ENCODE results near the gene LRIG2. TPM values are rescaled to one million over a fixed set of nuclear protein-coding genes. Genes with fewer than 3 reads are reported as not detected.

The LRIG2 gene
- total RNA-seq, 2 experiments from 2014 or later: 12.9 to 15.8 TPM

DNA sequence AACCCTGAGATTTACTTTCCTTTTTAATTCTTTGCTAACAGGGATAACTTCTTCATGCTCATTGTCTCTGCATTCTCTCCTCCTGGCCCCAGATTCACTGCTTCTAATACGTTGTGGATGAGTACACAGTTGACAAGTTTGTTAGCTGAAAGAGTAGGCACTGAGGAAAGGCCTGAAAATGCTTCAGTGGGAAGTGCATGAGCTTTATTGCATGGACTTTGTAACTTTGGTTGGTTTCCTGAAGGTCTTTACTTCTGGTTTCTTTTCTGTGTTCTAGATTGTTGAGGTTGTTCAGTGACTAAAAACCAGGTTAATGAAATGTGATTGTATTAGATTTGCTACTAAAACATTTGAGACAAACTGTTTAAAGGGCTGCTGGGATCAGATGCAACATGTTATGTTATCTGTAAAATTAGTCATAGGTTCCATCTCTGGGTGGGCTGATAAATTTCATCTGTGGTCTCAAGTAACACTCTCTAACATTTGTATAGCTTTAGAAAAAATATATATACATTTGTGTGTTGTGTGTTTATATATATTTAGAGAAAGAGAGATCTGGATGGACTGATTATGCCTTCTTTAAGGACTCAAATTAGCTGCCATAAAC, 19.1 kb downstream of the LRIG2 start:
- H3K9me3 Mint-ChIP-seq: no peaks in the 10 kb centered on the region
- H3K36me3 ChIP-seq (ENCODE audit: insufficient read depth, low read length): peaks cover 42% of the 10 kb centered on the region
- DNase-seq (no peak), ATAC-seq (ENCODE audit: poor library complexity) (no peak)
- CTCF ChIA-PET: interaction anchor here (2.6 kb wide), 1 partner anchor 19 kb away, joined by 9 read pairs; the partner anchor contains the start of gene LRIG2
- intact Hi-C loops (cut with DNase I, micrococcal nuclease): no loop called here
- H3K36me3 Mint-ChIP-seq (ENCODE audit: low read depth): peaks cover 75% of the 10 kb centered on the region
- no peak overlapping the region for H3K4me3 ChIP-seq (ENCODE audit: low read length)
- H3K4me1 Mint-ChIP-seq (ENCODE audit: low read depth): peaks cover 21% of the 10 kb centered on the region
- POLR2A ChIA-PET: no interaction called here
- no peak overlapping the region for H3K4me3 Mint-ChIP-seq
- no peaks in the 10 kb centered on the region for H3K27me3 Mint-ChIP-seq
- peak overlapping the region; percentile 27 for H3K27ac Mint-ChIP-seq
- H3K4me1 ChIP-seq (ENCODE audit: insufficient read depth, low read length): no peaks in the 10 kb centered on the region
- TF ChIP-seq, protein P1, sequence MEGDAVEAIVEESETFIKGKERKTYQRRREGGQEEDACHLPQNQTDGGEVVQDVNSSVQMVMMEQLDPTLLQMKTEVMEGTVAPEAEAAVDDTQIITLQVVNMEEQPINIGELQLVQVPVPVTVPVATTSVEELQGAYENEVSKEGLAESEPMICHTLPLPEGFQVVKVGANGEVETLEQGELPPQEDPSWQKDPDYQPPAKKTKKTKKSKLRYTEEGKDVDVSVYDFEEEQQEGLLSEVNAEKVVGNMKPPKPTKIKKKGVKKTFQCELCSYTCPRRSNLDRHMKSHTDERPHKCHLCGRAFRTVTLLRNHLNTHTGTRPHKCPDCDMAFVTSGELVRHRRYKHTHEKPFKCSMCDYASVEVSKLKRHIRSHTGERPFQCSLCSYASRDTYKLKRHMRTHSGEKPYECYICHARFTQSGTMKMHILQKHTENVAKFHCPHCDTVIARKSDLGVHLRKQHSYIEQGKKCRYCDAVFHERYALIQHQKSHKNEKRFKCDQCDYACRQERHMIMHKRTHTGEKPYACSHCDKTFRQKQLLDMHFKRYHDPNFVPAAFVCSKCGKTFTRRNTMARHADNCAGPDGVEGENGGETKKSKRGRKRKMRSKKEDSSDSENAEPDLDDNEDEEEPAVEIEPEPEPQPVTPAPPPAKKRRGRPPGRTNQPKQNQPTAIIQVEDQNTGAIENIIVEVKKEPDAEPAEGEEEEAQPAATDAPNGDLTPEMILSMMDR (IDR thresholded peaks at IDR 0.05): no peak
- H3K27me3 ChIP-seq (ENCODE audit: control insufficient read depth in 1 of 2, insufficient read depth in 2 of 2, low read length in 2 of 2): no peaks in the 10 kb centered on the region
- no peaks in the 10 kb centered on the region for H3K9me3 ChIP-seq (ENCODE audit: control insufficient read depth in 1 of 2, insufficient read depth in 1 of 2, low read length in 2 of 2)
- H3K27ac ChIP-seq (ENCODE audit: low read depth in 1 of 2, low read length in 2 of 2): no peak overlapping the region

DNA sequence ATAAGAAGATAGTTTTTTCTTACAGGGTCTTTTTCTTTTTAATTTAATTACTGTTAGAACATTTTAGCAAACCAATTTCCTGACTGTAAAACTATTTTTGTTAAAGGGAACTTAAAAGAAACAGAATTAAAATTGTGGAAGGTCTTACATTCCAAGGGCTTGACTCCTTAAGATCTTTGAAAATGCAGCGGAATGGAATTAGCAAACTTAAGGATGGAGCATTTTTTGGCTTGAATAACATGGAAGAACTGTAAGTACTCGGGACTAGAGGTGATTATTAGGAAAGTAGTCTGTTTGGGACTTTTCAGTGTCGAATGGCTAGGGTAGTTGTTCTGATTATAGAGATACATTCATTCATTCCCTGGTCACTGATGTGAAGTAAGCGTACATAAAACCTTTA, 21.5 kb downstream of the LRIG2 start:
- Histone ChIP-seq H3K36me3 (ENCODE audit: insufficient read depth, low read length) (peaks cover 66% of the 10 kb centered on the region), H3K4me1 (ENCODE audit: insufficient read depth, low read length) (no peaks in the 10 kb centered on the region), H3K27me3 (ENCODE audit: control insufficient read depth in 1 of 2, insufficient read depth in 2 of 2, low read length in 2 of 2) (no peaks in the 10 kb centered on the region), H3K4me3 (ENCODE audit: low read length) (no peak overlapping the region), H3K9me3 (ENCODE audit: control insufficient read depth in 1 of 2, insufficient read depth in 1 of 2, low read length in 2 of 2) (no peaks in the 10 kb centered on the region), H3K27ac (ENCODE audit: low read depth in 1 of 2, low read length in 2 of 2) (no peak overlapping the region)
- ATAC-seq (ENCODE audit: poor library complexity) (no peak), DNase-seq (no peak)
- POLR2A ChIA-PET: no interaction called here
- Mint-ChIP-seq H3K27ac (no peak overlapping the region), H3K9me3 (no peaks in the 10 kb centered on the region), H3K36me3 (ENCODE audit: low read depth) (peaks cover 81% of the 10 kb centered on the region), H3K27me3 (no peaks in the 10 kb centered on the region), H3K4me3 (no peak overlapping the region), H3K4me1 (ENCODE audit: low read depth) (peaks cover under 1% of the 10 kb centered on the region)
- TF ChIP-seq, protein P1 (IDR thresholded peaks at IDR 0.05): no peak
- intact Hi-C loops (cut with DNase I, micrococcal nuclease): no loop called here
- CTCF ChIA-PET: interaction anchor here (1.5 kb wide), 1 partner anchor 22 kb away, joined by 10 read pairs; the partner anchor contains the start of gene LRIG2

DNA sequence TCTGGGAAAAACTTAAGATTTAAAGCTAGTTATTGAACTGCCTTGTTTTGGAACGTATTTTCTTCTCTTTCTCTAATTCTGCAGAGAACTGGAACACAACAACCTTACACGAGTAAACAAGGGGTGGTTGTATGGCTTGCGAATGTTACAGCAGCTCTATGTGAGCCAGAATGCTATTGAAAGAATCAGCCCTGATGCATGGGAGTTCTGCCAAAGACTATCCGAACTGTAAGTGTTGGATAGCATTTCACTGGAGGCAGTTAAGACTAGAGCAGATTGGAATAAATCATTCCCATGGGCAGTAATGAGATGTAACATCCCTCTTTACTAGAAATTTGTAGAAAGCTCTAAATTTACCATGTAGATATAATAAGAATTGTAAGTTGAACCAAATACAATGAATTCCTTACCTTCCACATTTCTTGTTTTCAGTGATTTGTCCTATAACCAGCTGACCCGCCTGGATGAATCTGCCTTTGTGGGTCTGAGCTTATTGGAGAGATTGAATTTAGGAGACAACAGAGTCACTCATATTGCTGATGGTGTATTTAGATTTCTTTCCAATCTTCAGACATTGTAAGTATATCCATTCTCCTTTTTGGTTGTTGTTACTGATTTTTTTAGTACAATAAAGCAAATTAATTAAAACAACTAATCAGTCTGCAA, 22.9 kb downstream of the LRIG2 start:
- ATAC-seq (ENCODE audit: poor library complexity) (no peak), DNase-seq (no peak)
- H3K36me3 ChIP-seq (ENCODE audit: insufficient read depth, low read length): peaks cover 79% of the 10 kb centered on the region
- intact Hi-C loops (cut with DNase I, micrococcal nuclease): no loop called here
- no peaks in the 10 kb centered on the region for H3K9me3 ChIP-seq (ENCODE audit: control insufficient read depth in 1 of 2, insufficient read depth in 1 of 2, low read length in 2 of 2)
- ChIA-PET CTCF (no interaction called here), POLR2A (interaction anchor here (0.6 kb wide), 1 partner anchor 497 kb away, joined by 3 read pairs; no protein-coding TSS in a partner anchor)
- peaks cover 90% of the 10 kb centered on the region for H3K36me3 Mint-ChIP-seq (ENCODE audit: low read depth)
- TF ChIP-seq, protein P1 (IDR thresholded peaks at IDR 0.05): no peak
- no peak overlapping the region for H3K27ac Mint-ChIP-seq
- no peaks in the 10 kb centered on the region for H3K9me3 Mint-ChIP-seq
- no peaks in the 10 kb centered on the region for H3K27me3 ChIP-seq (ENCODE audit: control insufficient read depth in 1 of 2, insufficient read depth in 2 of 2, low read length in 2 of 2)
- H3K4me3 Mint-ChIP-seq: no peak overlapping the region
- H3K27ac ChIP-seq (ENCODE audit: low read depth in 1 of 2, low read length in 2 of 2): no peak overlapping the region
- H3K27me3 Mint-ChIP-seq: no peaks in the 10 kb centered on the region
- H3K4me1 Mint-ChIP-seq (ENCODE audit: low read depth): no peaks in the 10 kb centered on the region
- H3K4me3 ChIP-seq (ENCODE audit: low read length): no peak overlapping the region
- no peaks in the 10 kb centered on the region for H3K4me1 ChIP-seq (ENCODE audit: insufficient read depth, low read length)

Measured in CD4-positive, alpha-beta T cell (primary cell).